Coronary artery (tissue), 2 donors: Measurements from ENCODE around the gene NHLRC1.

Experiments used
- DNase-seq: peaks from one replicate; pipeline ENCODE4 v3.0.0-alpha.2; 2017; ENCODE audit warnings: low spot score
- H3K27ac ChIP-seq, 2 donors: fragments of 200-600 bp; sonication (generic); one replicate each; pipeline ENCODE4 v1.5.1; 2016 to 2019
- H3K4me3 ChIP-seq: fragments of 200-600 bp; sonication (generic); 2 replicates; pipeline ENCODE4 v1.5.1; 2016; ENCODE audit warnings: mild to moderate bottlenecking, moderate library complexity
- TF ChIP-seq, protein P1 (sequence below): fragments of 200-600 bp; sonication (generic); IDR thresholded peaks from one replicate; pipeline ENCODE4 v1.5.1; 2019; ENCODE audit warnings: antibody characterized with exemption

NHLRC1 gene

DNA sequence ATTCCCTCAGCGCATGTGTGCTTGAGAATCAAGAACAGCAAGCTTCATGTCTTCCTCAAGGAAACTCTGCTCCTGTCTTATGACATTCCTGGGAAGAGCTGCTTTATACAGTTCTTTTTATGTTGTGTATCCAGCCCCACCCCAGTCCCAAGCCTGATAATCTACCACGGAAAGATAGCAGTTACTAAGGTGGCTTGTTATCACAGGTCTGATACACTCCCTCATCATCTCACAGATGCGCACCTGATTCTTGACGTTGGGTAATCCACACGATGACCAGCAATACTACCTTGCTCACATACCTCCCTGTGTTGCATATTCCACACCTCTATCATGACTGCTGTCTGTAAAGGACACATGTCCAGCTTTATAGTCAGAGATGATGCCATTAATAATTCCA is 3.2 kb downstream of the NHLRC1 start:
- H3K27ac ChIP-seq = no peak overlapping the region
- no peak for DNase-seq
- TF ChIP-seq, protein P1, sequence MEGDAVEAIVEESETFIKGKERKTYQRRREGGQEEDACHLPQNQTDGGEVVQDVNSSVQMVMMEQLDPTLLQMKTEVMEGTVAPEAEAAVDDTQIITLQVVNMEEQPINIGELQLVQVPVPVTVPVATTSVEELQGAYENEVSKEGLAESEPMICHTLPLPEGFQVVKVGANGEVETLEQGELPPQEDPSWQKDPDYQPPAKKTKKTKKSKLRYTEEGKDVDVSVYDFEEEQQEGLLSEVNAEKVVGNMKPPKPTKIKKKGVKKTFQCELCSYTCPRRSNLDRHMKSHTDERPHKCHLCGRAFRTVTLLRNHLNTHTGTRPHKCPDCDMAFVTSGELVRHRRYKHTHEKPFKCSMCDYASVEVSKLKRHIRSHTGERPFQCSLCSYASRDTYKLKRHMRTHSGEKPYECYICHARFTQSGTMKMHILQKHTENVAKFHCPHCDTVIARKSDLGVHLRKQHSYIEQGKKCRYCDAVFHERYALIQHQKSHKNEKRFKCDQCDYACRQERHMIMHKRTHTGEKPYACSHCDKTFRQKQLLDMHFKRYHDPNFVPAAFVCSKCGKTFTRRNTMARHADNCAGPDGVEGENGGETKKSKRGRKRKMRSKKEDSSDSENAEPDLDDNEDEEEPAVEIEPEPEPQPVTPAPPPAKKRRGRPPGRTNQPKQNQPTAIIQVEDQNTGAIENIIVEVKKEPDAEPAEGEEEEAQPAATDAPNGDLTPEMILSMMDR = no peak
- H3K4me3 ChIP-seq = no peak overlapping the region

DNA sequence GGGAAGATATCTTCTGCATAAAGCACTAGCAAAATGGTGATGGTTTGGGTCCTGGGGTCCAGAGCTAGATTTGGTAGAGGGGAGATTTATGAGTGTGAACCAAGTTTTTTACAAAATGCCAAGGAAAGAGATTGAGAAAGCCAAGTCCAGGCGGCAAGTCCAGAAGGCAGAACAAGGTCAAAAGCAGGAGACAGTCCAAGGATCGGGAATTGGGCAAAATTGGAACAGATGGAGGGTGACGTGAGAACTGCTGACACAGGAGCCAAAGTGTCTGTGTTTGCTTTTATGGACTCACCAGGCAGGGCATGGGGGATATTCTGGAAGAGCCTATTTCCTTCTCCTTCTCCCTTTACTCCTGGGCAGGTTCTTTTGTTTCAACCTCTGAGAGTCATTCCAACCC is 4.1 kb downstream of the NHLRC1 start:
- TF ChIP-seq, protein P1 = no peak
- Histone ChIP-seq H3K27ac (no peak overlapping the region), H3K4me3 (no peak overlapping the region)
- DNase-seq = no peak

DNA sequence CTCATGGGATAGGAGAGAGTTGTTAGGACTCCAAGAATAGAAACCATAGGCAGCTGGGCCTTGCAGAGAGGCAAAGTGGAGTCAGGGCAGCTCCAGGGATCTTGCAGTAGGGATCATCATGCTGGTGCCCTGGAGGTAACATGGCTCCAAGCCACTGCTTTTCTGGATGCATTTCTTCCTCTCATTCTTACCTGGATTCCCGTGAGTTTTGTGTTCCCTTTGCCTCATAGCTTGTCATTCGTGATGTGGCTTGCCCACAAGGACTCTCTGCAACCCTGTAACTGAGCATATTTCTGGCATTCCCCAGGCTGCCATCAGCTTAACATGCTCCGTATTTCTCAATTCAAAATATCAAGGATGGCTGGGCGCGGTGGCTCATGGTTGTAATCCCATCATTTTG is 5.3 kb downstream of the NHLRC1 start:
- TF ChIP-seq, protein P1 = no peak
- no peak for DNase-seq
- Histone ChIP-seq H3K4me3 (no peak overlapping the region), H3K27ac (no peak overlapping the region)

DNA sequence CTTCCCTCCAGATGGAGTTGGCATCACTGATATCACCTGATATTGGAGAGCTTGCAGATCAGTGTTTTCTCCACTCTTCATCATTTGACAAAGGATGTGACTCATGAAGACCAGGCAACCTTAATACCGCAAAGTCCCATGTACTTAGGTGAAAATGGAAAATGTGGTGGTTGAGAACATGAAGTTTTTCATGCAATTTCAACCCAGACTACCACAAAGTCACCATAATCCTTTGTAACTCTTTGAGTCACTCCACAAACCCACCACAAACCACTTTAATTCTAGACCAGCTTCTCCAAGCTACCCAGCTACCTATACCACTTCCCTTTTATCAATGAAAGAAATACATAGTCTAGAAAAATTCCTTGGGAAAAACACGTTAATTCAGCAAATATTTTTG is 7.1 kb downstream of the NHLRC1 start:
- no peak for DNase-seq
- H3K4me3 ChIP-seq = no peak overlapping the region
- H3K27ac ChIP-seq = no peak overlapping the region
- TF ChIP-seq, protein P1 = no peak

DNA sequence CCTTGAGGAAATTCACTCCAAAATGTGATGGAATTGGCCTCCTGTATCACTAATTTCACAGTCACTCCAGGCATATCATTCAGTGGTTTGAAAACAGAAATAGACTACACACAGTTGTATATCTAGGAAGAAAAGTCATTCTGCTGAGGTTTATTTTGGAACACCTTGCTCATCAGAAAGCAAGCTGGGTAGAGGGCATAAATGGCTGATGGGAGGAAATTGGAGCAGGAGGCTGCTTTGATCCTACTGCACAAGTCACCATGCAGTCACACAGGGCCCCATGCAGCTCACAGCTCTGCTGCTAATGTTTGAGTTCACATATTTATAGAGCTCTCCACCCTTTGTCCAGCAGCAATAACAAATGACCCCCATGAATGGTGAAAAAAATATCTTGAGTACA is 12.3 kb downstream of the NHLRC1 start:
- TF ChIP-seq, protein P1 = no peak
- DNase-seq = no peak
- Histone ChIP-seq H3K27ac (no peak overlapping the region), H3K4me3 (no peak overlapping the region)

DNA sequence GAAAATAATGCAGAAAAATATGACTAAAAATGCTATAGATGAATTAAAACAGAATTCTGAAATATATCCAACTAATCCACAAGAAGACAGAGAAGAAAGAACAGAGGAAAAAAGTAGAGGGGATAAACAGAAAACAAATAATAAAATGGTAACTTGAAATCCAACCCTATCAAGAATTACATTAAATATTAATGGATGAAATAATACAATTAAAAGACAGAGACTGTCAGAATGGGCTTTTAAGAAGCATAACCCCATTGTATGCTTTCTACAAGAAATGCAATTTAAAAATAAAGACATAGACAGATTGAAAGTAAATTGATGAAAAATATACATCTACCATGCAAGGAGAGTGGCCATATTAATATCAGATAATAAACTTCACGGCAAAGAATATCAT is 15.4 kb downstream of the NHLRC1 start:
- DNase-seq = no peak
- H3K27ac ChIP-seq = no peak overlapping the region
- H3K4me3 ChIP-seq = no peak overlapping the region
- TF ChIP-seq, protein P1 = no peak

DNA sequence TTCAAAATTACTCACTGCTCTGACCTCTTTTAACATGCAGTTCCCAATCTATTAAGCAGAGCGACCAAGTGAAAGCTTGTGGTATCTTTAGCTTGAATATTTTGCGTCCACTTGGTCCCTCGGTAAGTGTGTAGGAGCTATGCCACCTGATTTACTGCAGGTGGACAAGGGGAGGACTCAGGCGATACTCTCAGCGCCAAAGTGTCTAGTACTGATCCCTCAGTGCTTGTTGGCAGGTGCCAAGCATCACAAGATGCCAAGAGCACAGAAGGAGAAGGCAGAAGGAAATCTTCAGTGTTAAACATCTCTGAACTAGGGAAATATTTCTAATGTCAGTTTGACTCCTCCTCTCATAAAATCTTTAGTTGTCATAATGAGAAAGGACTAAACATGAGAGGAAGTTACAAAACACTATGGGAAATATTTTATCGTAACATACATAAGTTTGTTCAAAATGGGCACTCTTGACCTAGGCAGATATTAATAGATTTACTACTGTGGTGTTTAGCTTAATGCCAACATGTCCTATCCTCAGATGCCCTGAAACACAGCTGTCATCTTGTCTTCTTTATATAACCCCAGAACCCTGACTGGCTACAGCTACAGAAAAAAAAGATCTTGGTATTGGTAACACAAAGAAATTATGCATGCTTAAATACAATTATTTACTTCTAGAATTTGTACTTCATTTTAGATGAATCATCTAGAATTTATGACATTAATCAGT is 19.5 kb downstream of the NHLRC1 start:
- no peak for DNase-seq
- TF ChIP-seq, protein P1 = no peak
- Histone ChIP-seq H3K4me3 (peak overlapping the region; percentile 21), H3K27ac (peak overlapping the region; percentile 29 to 61)
